ENCODE data around the gene DPM1.
"Not testable (repeated sequence)": the region's sequence is repeated elsewhere in the genome, so short reads cannot be mapped to it uniquely, and the experiment has no call there.

Gene DPM1

GRCh38 chr20:50980071-50980681 lies 21.8 kb upstream of the DPM1 start:
- DNase-seq (ENCODE audit: low spot score), result peak; percentile 96

GRCh38 chr20:50978533-50978932 lies 20.2 kb upstream of the DPM1 start:
- DNase-seq (ENCODE audit: low spot score), result not testable (repeated sequence)

GRCh38 chr20:50977066-50978021 lies 19.0 kb upstream of the DPM1 start:
- no peak for DNase-seq (ENCODE audit: low spot score)

GRCh38 chr20:50975701-50976330 lies 17.5 kb upstream of the DPM1 start:
- no peak for DNase-seq (ENCODE audit: low spot score)

GRCh38 chr20:50969912-50970311 lies 11.6 kb upstream of the DPM1 start:
- DNase-seq (ENCODE audit: low spot score), result no peak

GRCh38 chr20:50969435-50969834 lies 11.1 kb upstream of the DPM1 start:
- DNase-seq (ENCODE audit: low spot score), result no peak

- DNase-seq (ENCODE audit: low spot score), result no peak
Observed at GRCh38 chr20:50968289-50968688, 10.0 kb upstream of the DPM1 start.

- no peak for DNase-seq (ENCODE audit: low spot score)
Observed at GRCh38 chr20:50967586-50967985, 9.3 kb upstream of the DPM1 start.

- peak; percentile 13 for DNase-seq (ENCODE audit: low spot score)
Observed at GRCh38 chr20:50959543-50960126, 1.3 kb upstream of the DPM1 start.

- DNase-seq (ENCODE audit: low spot score), result peak; percentile 89
Observed at GRCh38 chr20:50958615-50959542, 547 bp upstream of the DPM1 start, which contains the start of gene MOCS3. TSS of gene MOCS3 (plus strand) at chr20:50958818. CDS start at chr20:50958843, 25 bp downstream.

- DNase-seq (ENCODE audit: low spot score), result peak; percentile 20
Observed at GRCh38 chr20:50957276-50957675, 1.1 kb downstream of the DPM1 start.

- no peak for DNase-seq (ENCODE audit: low spot score)
Observed at GRCh38 chr20:50953821-50954220, 4.5 kb downstream of the DPM1 start.

- DNase-seq (ENCODE audit: low spot score), result no peak
Observed at GRCh38 chr20:50953196-50953595, 5.1 kb downstream of the DPM1 start.

GRCh38 chr20:50948132-50948785 lies 10.1 kb downstream of the DPM1 start:
- DNase-seq (ENCODE audit: low spot score), result no peak

GRCh38 chr20:50943069-50943468 lies 15.3 kb downstream of the DPM1 start:
- no peak for DNase-seq (ENCODE audit: low spot score)

- no peak for DNase-seq (ENCODE audit: low spot score)
Observed at GRCh38 chr20:50933589-50933988, 24.7 kb downstream of the DPM1 start.

GRCh38 chr20:50932691-50933280 lies 25.5 kb downstream of the DPM1 start:
- DNase-seq (ENCODE audit: low spot score), result no peak

- no peak for DNase-seq (ENCODE audit: low spot score)
Observed at GRCh38 chr20:50932016-50932485, 26.3 kb downstream of the DPM1 start.

- peak; percentile 84 for DNase-seq (ENCODE audit: low spot score)
Observed at GRCh38 chr20:50931306-50932015, 26.9 kb downstream of the DPM1 start, which contains the start of gene ADNP. TSS of gene ADNP (minus strand) at chr20:50931437. CDS start at chr20:50903996, 27,441 bp downstream.

GRCh38 chr20:50930976-50931305 lies 27.4 kb downstream of the DPM1 start:
- no peak for DNase-seq (ENCODE audit: low spot score)

Data from AG08395 (cell line).